ENCODE data around the gene MATK.

Gene MATK

GRCh38 chr19:3746371-3747056, 39.7 kb downstream of the MATK start:
- DNase-seq = no peak

- DNase-seq = no peak
These were observed 40.7 kb downstream of the MATK start for GRCh38 chr19:3745363-3746045.

GRCh38 chr19:3743486-3743885, 42.7 kb downstream of the MATK start:
- no peak for DNase-seq

DNA sequence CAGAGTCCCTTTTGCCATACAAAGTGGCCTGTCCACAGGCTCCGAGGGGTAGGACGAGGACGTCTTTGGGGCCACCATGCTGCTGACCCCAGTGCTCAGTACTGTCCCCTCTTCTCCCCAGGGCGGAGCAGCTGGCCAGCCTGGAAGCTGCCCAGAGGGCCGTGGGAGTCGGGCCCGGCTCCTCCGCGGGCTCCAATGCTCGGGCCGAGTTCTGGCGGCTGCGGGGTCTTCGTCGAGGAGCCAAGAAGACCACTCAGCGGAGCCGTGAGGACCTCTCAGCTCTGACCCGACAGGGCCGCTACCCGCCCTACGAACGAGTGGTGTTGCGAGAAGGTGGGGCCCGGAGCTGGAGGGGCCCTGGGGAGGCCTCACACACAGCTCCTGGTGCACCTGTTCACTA, 45.8 kb downstream of the MATK start:
- no peak for DNase-seq

- DNase-seq = no peak
These were observed 47.5 kb downstream of the MATK start for GRCh38 chr19:3738477-3739220.

DNA sequence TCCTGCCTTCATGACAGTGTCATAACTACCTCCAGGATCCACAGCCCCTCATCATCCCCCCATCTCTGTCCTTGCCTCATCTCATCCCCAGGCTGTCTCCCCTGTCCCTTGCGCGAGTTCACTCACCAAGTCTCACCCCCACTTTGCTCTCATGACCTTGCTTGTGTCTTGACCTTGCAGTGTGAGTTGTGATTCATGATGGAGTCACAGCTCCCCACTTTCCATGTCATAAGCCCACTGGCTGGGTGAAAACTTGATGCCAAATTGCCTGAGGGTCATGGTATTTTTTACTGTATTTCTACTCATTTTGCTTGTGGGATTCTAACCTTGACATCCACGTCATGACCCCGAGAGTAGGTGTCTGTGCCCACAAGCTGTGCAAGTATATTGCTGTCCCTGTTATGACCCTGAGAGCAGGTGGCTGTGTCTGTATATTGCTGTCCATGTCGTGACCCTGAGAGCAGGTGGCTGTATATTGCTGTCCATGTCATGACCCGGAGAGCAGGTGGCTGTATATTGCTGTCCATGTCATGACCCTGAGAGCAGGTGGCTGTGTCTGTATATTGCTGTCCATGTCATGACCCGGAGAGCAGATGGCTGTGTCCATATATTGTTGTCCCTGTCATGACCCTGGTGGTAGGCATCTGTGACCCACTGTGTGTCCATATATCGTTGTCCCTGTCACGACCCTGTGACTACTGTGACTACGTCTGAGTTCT, 48.5 kb downstream of the MATK start:
- no peak for DNase-seq

GRCh38 chr19:3736106-3736724, 50.0 kb downstream of the MATK start:
- DNase-seq = no peak

DNA sequence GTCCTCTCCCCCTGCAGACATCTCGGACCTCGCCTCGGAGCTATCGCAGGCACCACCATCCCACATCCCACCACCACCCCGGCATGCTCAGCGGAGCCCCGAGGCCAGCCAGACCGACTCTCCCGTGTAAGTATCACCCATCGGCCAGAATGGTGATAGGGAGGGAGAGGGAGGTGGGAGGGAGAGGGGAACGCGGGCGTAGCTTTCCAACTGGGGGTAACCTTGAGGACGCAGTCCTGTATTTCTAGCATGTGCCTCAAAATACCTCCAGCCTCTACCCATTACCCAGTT, 51.9 kb downstream of the MATK start:
- DNase-seq = no peak

GRCh38 chr19:3733549-3734309, 52.5 kb downstream of the MATK start:
- DNase-seq = no peak

DNA sequence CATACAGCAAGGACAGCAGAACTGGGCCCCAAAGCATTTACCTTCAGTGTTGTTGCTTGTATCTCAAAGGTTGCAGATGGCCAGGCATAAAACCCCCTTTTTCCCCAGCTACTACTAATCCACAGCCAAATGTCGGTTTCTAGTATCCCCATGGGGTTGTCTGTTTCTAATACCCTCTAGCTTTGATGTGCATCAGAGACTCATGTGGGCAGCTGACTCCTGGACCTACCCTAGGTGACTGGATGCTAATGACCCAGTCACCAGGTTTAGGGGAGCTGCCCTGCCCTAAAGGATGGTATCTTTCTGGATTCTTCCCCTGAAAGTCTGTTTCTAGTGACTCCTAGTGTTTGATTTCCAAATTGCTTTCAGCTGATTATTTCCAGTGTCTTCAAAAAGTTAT, 54.1 kb downstream of the MATK start:
- no peak for DNase-seq

DNA sequence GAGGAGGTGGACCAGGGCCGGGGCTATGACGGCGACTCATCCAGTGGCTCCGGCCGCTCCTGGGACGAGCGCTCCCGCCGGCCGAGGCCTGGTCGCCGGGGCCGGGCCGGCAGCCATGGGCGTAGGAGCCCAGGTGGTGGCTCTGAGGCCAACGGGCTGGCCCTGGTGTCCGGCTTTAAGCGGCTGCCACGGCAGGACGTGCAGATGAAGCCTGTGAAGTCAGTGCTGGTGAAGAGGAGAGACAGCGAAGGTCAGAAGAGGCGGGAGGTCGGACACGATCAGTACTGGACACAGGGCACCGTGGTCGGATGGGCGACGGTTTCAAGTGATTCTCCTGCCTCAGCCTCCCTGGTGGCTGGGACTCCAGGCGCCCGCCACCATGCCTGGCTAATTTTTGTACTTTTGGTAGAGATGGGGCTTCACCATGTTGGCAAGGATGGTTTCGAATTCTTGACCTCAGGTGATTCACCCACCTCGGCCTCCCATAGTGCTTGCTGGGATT, 55.7 kb downstream of the MATK start:
- no peak for DNase-seq
